IMR-90 (cell line): ENCODE measurements around the gene NDUFV2. TPM values are rescaled to one million over a fixed set of nuclear protein-coding genes. Genes with fewer than 3 reads are reported as not detected.

ENCODE experiments used
- ATAC-seq: fragments of 200-7000 bp; cut with Tn5 transposase; 2 replicates; pipeline ENCODE4 v1.9.1; 2020; ENCODE audit warnings: low read depth, mild to moderate bottlenecking, moderate library complexity
- BruUV-seq: library from RNA; stranded (reverse); fragments of 400-500 nt; replicated peaks from 2 replicates; lab custom pipeline; 2021; lab: Mats Ljungman, UMichigan
- CTCF ChIA-PET: fragments of 300-600 bp; formaldehyde crosslinking; extraction: SDS; loops from one replicate; lab custom pipeline; 2021; ENCODE audit warnings: antibody characterized with exemption; lab: Yijun Ruan, JAX
- POLR2A ChIA-PET: fragments of 300-600 bp; sonication (Branson Sonifier 250); formaldehyde crosslinking; loops from one replicate; lab custom pipeline; 2022; ENCODE audit warnings: antibody characterized with exemption; ENCODE audit not compliant: unreplicated experiment; lab: Charles Lee
- DNase-seq: peaks from one replicate; pipeline ENCODE4 v3.0.0; 2013
- H2AFZ ChIP-seq: replicated peaks from 2 replicates; pipeline ENCODE3; 2013; ENCODE audit warnings: low read length, mild to moderate bottlenecking; ENCODE audit not compliant: poor library complexity
- H2AK5ac ChIP-seq: 2 replicates; pipeline ENCODE4 v1.6.1; 2013; ENCODE audit warnings: low read depth, low read length, inconsistent platforms
- H2AK9ac ChIP-seq: replicated peaks from 2 replicates; pipeline ENCODE3; 2013; ENCODE audit warnings: mild to moderate bottlenecking, low read depth, low read length, moderate library complexity; ENCODE audit not compliant: poor library complexity
- H2BK120ac ChIP-seq: 2 replicates; pipeline ENCODE4 v1.6.1; 2013; ENCODE audit warnings: low read depth, low read length, inconsistent platforms
- H2BK15ac ChIP-seq: 3 replicates; pipeline ENCODE4 v1.6.1; 2013; ENCODE audit warnings: low read depth, low read length, inconsistent platforms
- H2BK20ac ChIP-seq: 2 replicates; pipeline ENCODE4 v1.6.1; 2013; ENCODE audit warnings: low read depth, mild to moderate bottlenecking, inconsistent platforms, low read length, moderate library complexity
- H2BK5ac ChIP-seq: 2 replicates; pipeline ENCODE4 v1.6.1; 2013; ENCODE audit warnings: mild to moderate bottlenecking, low read depth, low read length, inconsistent platforms; ENCODE audit not compliant: poor library complexity, severe bottlenecking
- H3K14ac ChIP-seq: replicated peaks from 2 replicates; pipeline ENCODE4 v1.6.1; 2013; ENCODE audit warnings: low read depth, low read length, inconsistent platforms
- H3K18ac ChIP-seq: 2 replicates; pipeline ENCODE4 v1.6.1; 2013; ENCODE audit warnings: low read depth, low read length, control low read depth
- H3K23ac ChIP-seq: 2 replicates; pipeline ENCODE4 v1.6.1; 2013; ENCODE audit warnings: low read depth, low read length, inconsistent platforms
- H3K27ac ChIP-seq: 2 replicates; pipeline ENCODE4 v1.5.1; 2013; ENCODE audit warnings: mild to moderate bottlenecking, control low read depth, low read length; ENCODE audit not compliant: insufficient read depth
- H3K27me3 ChIP-seq: 2 replicates; pipeline ENCODE4 v1.6.1; 2013; ENCODE audit warnings: low read length; ENCODE audit not compliant: control insufficient read depth, insufficient read depth
- H3K36me3 ChIP-seq: 2 replicates; pipeline ENCODE4 v1.6.1; 2013; ENCODE audit warnings: low read length, mixed read lengths; ENCODE audit not compliant: control insufficient read depth, insufficient read depth
- H3K4ac ChIP-seq: 2 replicates; pipeline ENCODE4 v1.6.1; 2013; ENCODE audit warnings: low read depth, low read length, inconsistent platforms
- H3K4me1 ChIP-seq: 2 replicates; pipeline ENCODE4 v1.6.1; 2013; ENCODE audit warnings: low read length, mixed read lengths; ENCODE audit not compliant: control insufficient read depth, insufficient read depth
- H3K4me2 ChIP-seq: 2 replicates; pipeline ENCODE4 v1.6.1; 2013; ENCODE audit warnings: low read depth, mild to moderate bottlenecking, control low read depth, low read length, moderate library complexity
- H3K4me3 ChIP-seq: 2 replicates; pipeline ENCODE4 v1.5.1; 2013; ENCODE audit warnings: low read depth, mild to moderate bottlenecking, control low read depth, low read length, moderate library complexity; ENCODE audit not compliant: insufficient read depth
- H3K56ac ChIP-seq: 2 replicates; pipeline ENCODE4 v1.6.1; 2013; ENCODE audit warnings: low read length, inconsistent platforms; ENCODE audit not compliant: insufficient read depth; ENCODE audit errors: extremely low read depth
- H3K79me1 ChIP-seq, 2 experiments: 2 replicates each; pipeline ENCODE4 v1.6.1; 2013; ENCODE audit warnings: low read length in 2 of 2, inconsistent platforms in 1 of 2, low read depth in 1 of 2
- H3K9ac ChIP-seq: 2 replicates; pipeline ENCODE4 v1.6.1; 2013; ENCODE audit warnings: low read depth, low read length, control low read depth
- H3K9me1 ChIP-seq: 2 replicates; pipeline ENCODE4 v1.6.1; 2013; ENCODE audit warnings: low read length, inconsistent platforms; ENCODE audit not compliant: insufficient read depth
- H3K9me3 ChIP-seq: 2 replicates; pipeline ENCODE4 v1.6.1; 2013; ENCODE audit warnings: low read length; ENCODE audit not compliant: control insufficient read depth, insufficient read depth
- H4K20me1 ChIP-seq: 2 replicates; pipeline ENCODE4 v1.6.1; 2013; ENCODE audit warnings: low read length, inconsistent platforms; ENCODE audit not compliant: insufficient read depth
- H4K5ac ChIP-seq: 2 replicates; pipeline ENCODE4 v1.6.1; 2013; ENCODE audit warnings: mild to moderate bottlenecking, low read depth, low read length, control low read depth
- H4K8ac ChIP-seq, 2 experiments: 2 replicates each; pipeline ENCODE4 v1.6.1; 2013; ENCODE audit warnings: low read depth in 2 of 2, low read length in 2 of 2, control low read depth in 1 of 2, inconsistent platforms in 1 of 2
- H4K91ac ChIP-seq: 2 replicates; pipeline ENCODE4 v1.6.1; 2013; ENCODE audit warnings: low read depth, low read length, inconsistent platforms; ENCODE audit not compliant: insufficient read depth
- CEBPB ChIP-seq: IDR thresholded peaks from 2 replicates; pipeline ENCODE4 v1.6.1; 2012; ENCODE audit warnings: low read depth, low read length, improper control_type of control experiment
- CHD1 ChIP-seq: IDR thresholded peaks from 2 replicates; pipeline ENCODE4 v1.6.1; 2012; ENCODE audit warnings: low read depth, low read length, improper control_type of control experiment
- FOS ChIP-seq: fragments of 150-350 bp; IDR thresholded peaks from 2 replicates; pipeline ENCODE4 v1.6.1; 2016; ENCODE audit warnings: low read depth, low read length
- MAFK ChIP-seq: IDR thresholded peaks from 2 replicates; pipeline ENCODE4 v1.6.1; 2012; ENCODE audit warnings: low read depth, low read length, improper control_type of control experiment
- MXI1 ChIP-seq: IDR thresholded peaks from 2 replicates; pipeline ENCODE4 v1.6.1; 2012; ENCODE audit warnings: low read depth, mild to moderate bottlenecking, low read length, moderate library complexity, borderline replicate concordance
- NFE2L2 ChIP-seq: fragments of 150-350 bp; IDR thresholded peaks from 2 replicates; pipeline ENCODE4 v1.6.1; 2016; ENCODE audit warnings: low read depth, mild to moderate bottlenecking, low read length
- POLR2A ChIP-seq: IDR thresholded peaks from 2 replicates; pipeline ENCODE4 v1.6.1; 2012; ENCODE audit warnings: mild to moderate bottlenecking, low read depth, low read length
- RAD21 ChIP-seq: IDR thresholded peaks from 2 replicates; pipeline ENCODE4 v1.6.1; 2012; ENCODE audit warnings: low read length, improper control_type of control experiment
- RCOR1 ChIP-seq: IDR thresholded peaks from 2 replicates; pipeline ENCODE4 v1.6.1; 2012; ENCODE audit warnings: mild to moderate bottlenecking, low read length, improper control_type of control experiment; ENCODE audit not compliant: insufficient replicate concordance
- WGBS, 2 experiments: methylation state at CpG; one replicate each; pipeline versions ENCODE4 v1.1.5 to v1.1.7; 2013; ENCODE audit warnings: missing lambda C conversion rate in 2 of 2; ENCODE audit not compliant: insufficient read length in 1 of 2; ENCODE audit errors: extremely low coverage in 2 of 2; 5-methylcytosine and 5-hydroxymethylcytosine counted together
- dilution Hi-C: fragments of 300-500 bp; cut with HindIII; formaldehyde crosslinking; loops from one replicate; pipeline ENCODE4 v1.14.3; 2018; ENCODE audit warnings: low sequenced_read_pairs; ENCODE audit not compliant: unreplicated experiment
- in situ Hi-C: fragments of 300-500 bp; cut with MboI; formaldehyde crosslinking; loops from 3 replicates; pipeline ENCODE4 v1.14.3; 2019; ENCODE audit warnings: low sequenced_read_pairs, inconsistent platforms, mixed read lengths
- intact Hi-C: fragments of 100-400 bp; cut with micrococcal nuclease; formaldehyde crosslinking; loops from 2 replicates; pipeline ENCODE4 v1.10.0; 2022
- polyA plus RNA-seq, 3 experiments: library from polyadenylated mRNA; depleted of rRNA; stranded (reverse); fragments of >200 nt; gene quantifications; 2 replicates each; pipeline ENCODE4 v1.2.3, GENCODE V29; 2012; ENCODE audit warnings: low replicate concordance in 1 of 3
- total RNA-seq: library from RNA; depleted of rRNA; stranded (reverse); fragments of >200 nt; gene quantifications from 2 replicates; pipeline ENCODE4 v1.2.3, GENCODE V29; 2012
- TF ChIP-seq, protein P1 (sequence below): conservative IDR thresholded peaks from 2 replicates; pipeline ENCODE4 v1.5.1; 2012; ENCODE audit warnings: mild to moderate bottlenecking, low read depth, low read length, improper control_type of control experiment
- TF ChIP-seq, protein P2 (sequence below): fragments of 150-350 bp; IDR thresholded peaks from 2 replicates; pipeline ENCODE4 v1.6.1; 2016; ENCODE audit warnings: low read depth, mild to moderate bottlenecking, low read length, moderate library complexity, borderline replicate concordance
- TF ChIP-seq, protein P3 (sequence below): fragments of 150-350 bp; IDR thresholded peaks from 2 replicates; pipeline ENCODE4 v1.6.1; 2017; ENCODE audit warnings: mild to moderate bottlenecking, antibody characterized with exemption, low read length, low read depth

Gene NDUFV2
- total and polyA plus RNA-seq, 2 of the 4 experiments (the other 2 are of a cell fraction) = 106 to 126 TPM

DNA sequence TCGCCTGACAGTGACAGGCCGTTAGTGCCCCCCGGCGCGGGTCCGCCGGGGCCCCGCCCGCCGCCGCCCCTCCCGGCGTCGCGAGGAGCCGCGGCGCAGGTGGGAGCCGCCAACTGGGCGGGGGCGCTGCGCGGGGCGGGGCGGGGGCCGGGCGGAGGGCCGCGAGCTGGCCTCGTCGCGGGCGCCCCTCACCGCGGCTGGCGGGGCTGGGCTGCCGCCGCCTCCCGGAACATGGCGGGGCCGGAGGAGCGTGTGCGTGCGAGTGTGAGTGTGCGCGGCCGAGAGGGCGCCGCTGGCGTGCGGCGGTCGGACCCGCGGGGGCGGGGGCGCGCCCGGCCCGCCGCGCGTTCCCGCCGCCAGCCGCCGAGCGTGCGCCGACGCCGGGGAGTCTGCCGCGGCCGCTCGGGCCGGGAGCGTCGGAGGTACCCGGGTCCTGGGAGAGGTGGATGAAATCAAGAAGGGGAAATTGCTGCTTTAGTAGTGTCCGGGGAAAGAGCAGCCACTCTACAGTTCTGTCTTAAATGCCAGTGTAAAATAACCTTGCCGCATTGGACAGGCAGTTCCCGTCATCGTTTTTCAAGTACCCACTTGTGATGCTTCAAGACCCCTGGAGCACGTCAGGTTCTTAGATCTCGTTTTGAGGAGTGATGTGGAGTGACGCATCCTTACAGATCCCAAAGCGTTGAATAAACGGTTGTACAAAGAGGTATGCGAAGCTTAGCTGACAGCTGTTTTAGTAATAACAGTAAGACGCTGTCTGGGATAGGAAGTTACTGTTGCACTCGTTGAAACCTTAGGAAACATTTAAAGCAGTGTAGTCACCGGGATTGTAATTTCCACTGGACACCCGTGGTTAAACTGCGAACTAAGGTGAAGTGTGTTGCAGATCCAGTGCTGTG, 34.9 kb downstream of the NDUFV2 start:
- peak overlapping the region; percentile 72 for H3K18ac ChIP-seq
- peak overlapping the region; percentile 97 for H2AFZ ChIP-seq
- peak overlapping the region; percentile 92 for H3K9ac ChIP-seq
- H3K14ac ChIP-seq = peak overlapping the region; percentile 59
- dilution Hi-C loops = no loop called here
- in situ Hi-C loops = loop anchor here (10.0 kb wide), 1 partner anchor 463 kb away; no protein-coding TSS in a partner anchor
- peaks cover 10% of the 10 kb centered on the region for H3K36me3 ChIP-seq
- H3K4me2 ChIP-seq = peak overlapping the region; percentile 99
- peak overlapping the region; percentile 48; the same call in 1 of the 2 replicates for H2AK5ac ChIP-seq
- peaks cover 40% of the 10 kb centered on the region for H4K20me1 ChIP-seq
- H2BK120ac ChIP-seq = peak overlapping the region; percentile 48; the same call in 1 of the 2 replicates
- peak; percentile 95 for DNase-seq
- H4K91ac ChIP-seq = peak overlapping the region; percentile 38
- CTCF ChIA-PET = interaction anchor here (2.9 kb wide), 1 partner anchor 63 kb away, joined by 13 read pairs; no protein-coding TSS in a partner anchor
- peak overlapping the region; percentile 95 for H3K4me3 ChIP-seq
- H3K23ac ChIP-seq = peak overlapping the region; percentile 94
- H4K8ac ChIP-seq = peak overlapping the region in 1 of 2 experiments; percentile 86; a peak in 3 of 4 replicates
- peak overlapping the region; percentile 94 for H3K56ac ChIP-seq
- peak overlapping the region; percentile 97 for H3K27ac ChIP-seq
- peaks cover 10% of the 10 kb centered on the region for H3K4me1 ChIP-seq
- intact Hi-C loops = loop anchor here (2.0 to 5.0 kb wide), 2 partner anchors 200 to 337 kb away; no protein-coding TSS in a partner anchor
- peak overlapping the region; percentile 26 for H2AK9ac ChIP-seq
- 3% methylated on average over 9 of the region's 95 CpGs; no CpG with 5 or more reads in 1 of the 2 experiments for WGBS, 2 experiments
- no TSS peak for BruUV-seq
- H2BK20ac ChIP-seq = 0 out of 2 replicates have a peak overlapping the region, but pooled peaks have one; percentile 1
- H2BK5ac ChIP-seq = peak overlapping the region; percentile 98
- no peaks in the 10 kb centered on the region for H3K9me3 ChIP-seq
- peak overlapping the region; percentile 78; the same call in 1 of the 2 replicates for H4K5ac ChIP-seq
- peaks cover 6 to 36% of the 10 kb centered on the region in 2 experiments; a peak in 3 of 4 replicates for H3K79me1 ChIP-seq
- H2BK15ac ChIP-seq = 0 out of 3 replicates have a peak overlapping the region, but pooled peaks have one; percentile 6
- POLR2A ChIA-PET = no interaction called here
- peak; percentile 44 for ATAC-seq
- 0 out of 2 replicates have a peak, but pooled peaks cover 2% of the 10 kb centered on the region for H3K9me1 ChIP-seq
- H3K4ac ChIP-seq = peak overlapping the region; percentile 84
- H3K27me3 ChIP-seq = no peaks in the 10 kb centered on the region
- TF ChIP-seq, protein P1, sequence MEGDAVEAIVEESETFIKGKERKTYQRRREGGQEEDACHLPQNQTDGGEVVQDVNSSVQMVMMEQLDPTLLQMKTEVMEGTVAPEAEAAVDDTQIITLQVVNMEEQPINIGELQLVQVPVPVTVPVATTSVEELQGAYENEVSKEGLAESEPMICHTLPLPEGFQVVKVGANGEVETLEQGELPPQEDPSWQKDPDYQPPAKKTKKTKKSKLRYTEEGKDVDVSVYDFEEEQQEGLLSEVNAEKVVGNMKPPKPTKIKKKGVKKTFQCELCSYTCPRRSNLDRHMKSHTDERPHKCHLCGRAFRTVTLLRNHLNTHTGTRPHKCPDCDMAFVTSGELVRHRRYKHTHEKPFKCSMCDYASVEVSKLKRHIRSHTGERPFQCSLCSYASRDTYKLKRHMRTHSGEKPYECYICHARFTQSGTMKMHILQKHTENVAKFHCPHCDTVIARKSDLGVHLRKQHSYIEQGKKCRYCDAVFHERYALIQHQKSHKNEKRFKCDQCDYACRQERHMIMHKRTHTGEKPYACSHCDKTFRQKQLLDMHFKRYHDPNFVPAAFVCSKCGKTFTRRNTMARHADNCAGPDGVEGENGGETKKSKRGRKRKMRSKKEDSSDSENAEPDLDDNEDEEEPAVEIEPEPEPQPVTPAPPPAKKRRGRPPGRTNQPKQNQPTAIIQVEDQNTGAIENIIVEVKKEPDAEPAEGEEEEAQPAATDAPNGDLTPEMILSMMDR = no peak
- TF ChIP-seq NFE2L2 (no peak), CEBPB (0 out of 2 replicates have a peak, but pooled peaks have one; percentile 29), MAFK (0 out of 2 replicates have a peak, but pooled peaks have one; percentile 24), MXI1 (0 out of 2 replicates have a peak, but pooled peaks have one; percentile 54), RAD21 (peak; percentile 22), FOS (peak; percentile 48), RCOR1 (no peak), CHD1 (peak; percentile 92), POLR2A (peak; percentile 90)
- TF ChIP-seq, protein P2, sequence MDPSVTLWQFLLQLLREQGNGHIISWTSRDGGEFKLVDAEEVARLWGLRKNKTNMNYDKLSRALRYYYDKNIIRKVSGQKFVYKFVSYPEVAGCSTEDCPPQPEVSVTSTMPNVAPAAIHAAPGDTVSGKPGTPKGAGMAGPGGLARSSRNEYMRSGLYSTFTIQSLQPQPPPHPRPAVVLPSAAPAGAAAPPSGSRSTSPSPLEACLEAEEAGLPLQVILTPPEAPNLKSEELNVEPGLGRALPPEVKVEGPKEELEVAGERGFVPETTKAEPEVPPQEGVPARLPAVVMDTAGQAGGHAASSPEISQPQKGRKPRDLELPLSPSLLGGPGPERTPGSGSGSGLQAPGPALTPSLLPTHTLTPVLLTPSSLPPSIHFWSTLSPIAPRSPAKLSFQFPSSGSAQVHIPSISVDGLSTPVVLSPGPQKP = no peak
- TF ChIP-seq, protein P3, sequence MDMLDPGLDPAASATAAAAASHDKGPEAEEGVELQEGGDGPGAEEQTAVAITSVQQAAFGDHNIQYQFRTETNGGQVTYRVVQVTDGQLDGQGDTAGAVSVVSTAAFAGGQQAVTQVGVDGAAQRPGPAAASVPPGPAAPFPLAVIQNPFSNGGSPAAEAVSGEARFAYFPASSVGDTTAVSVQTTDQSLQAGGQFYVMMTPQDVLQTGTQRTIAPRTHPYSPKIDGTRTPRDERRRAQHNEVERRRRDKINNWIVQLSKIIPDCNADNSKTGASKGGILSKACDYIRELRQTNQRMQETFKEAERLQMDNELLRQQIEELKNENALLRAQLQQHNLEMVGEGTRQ = no peak
